Hepatocyte (in vitro differentiated cells): ENCODE data around the gene DNAJC12. TPM values are rescaled to one million over a fixed set of nuclear protein-coding genes. Genes with fewer than 3 reads are reported as not detected.

Source experiments
- DNase-seq: peaks from one replicate; pipeline ENCODE4 v3.0.0-alpha.2; 2016; ENCODE audit warnings: low spot score
- H2AFZ ChIP-seq: fragments of 200-600 bp; sonication (generic); 2 replicates; pipeline ENCODE4 v1.6.0; 2016; ENCODE audit warnings: antibody characterized with exemption, mild to moderate bottlenecking
- H3K27ac ChIP-seq: fragments of 200-600 bp; sonication (generic); 2 replicates; pipeline ENCODE4 v1.5.1; 2016; ENCODE audit warnings: mild to moderate bottlenecking
- H3K27me3 ChIP-seq: fragments of 200-600 bp; sonication (generic); 2 replicates; pipeline ENCODE4 v1.6.1; 2016
- H3K36me3 ChIP-seq: fragments of 200-600 bp; sonication (generic); replicated peaks from 2 replicates; pipeline ENCODE4 v1.5.1; 2016; ENCODE audit warnings: low read depth; ENCODE audit not compliant: insufficient read depth
- H3K4me1 ChIP-seq: fragments of 200-600 bp; sonication (generic); 2 replicates; pipeline ENCODE4 v1.5.1; 2016; ENCODE audit warnings: mild to moderate bottlenecking, moderate library complexity; ENCODE audit not compliant: insufficient read depth
- H3K4me2 ChIP-seq: fragments of 200-600 bp; sonication (generic); 2 replicates; pipeline ENCODE4 v1.6.0; 2016
- H3K4me3 ChIP-seq: fragments of 200-600 bp; sonication (generic); 2 replicates; pipeline ENCODE4 v1.5.1; 2016; ENCODE audit warnings: mild to moderate bottlenecking
- H3K79me2 ChIP-seq: fragments of 200-600 bp; sonication (generic); 2 replicates; pipeline ENCODE4 v1.6.0; 2017; ENCODE audit warnings: mild to moderate bottlenecking
- H3K9me2 ChIP-seq: fragments of 200-600 bp; sonication (generic); replicated peaks from 2 replicates; pipeline ENCODE4 v1.6.0; 2017; ENCODE audit warnings: mild to moderate bottlenecking; ENCODE audit not compliant: insufficient read depth
- H3K9me3 ChIP-seq: fragments of 200-600 bp; sonication (generic); 2 replicates; pipeline ENCODE4 v1.5.1; 2016; ENCODE audit warnings: low read depth, mild to moderate bottlenecking
- H4K20me1 ChIP-seq: fragments of 200-600 bp; sonication (generic); 2 replicates; pipeline ENCODE4 v1.6.0; 2016; ENCODE audit warnings: mild to moderate bottlenecking; ENCODE audit not compliant: insufficient read depth, poor library complexity, severe bottlenecking
- CTCF ChIP-seq: fragments of 200-600 bp; sonication (generic); IDR thresholded peaks from 2 replicates; pipeline ENCODE4 v1.5.1; 2016; ENCODE audit warnings: antibody characterized with exemption, mild to moderate bottlenecking; ENCODE audit not compliant: poor library complexity
- EZH2 ChIP-seq: fragments of 200-600 bp; sonication (generic); IDR thresholded peaks from 2 replicates; pipeline ENCODE4 v1.6.1; 2016; ENCODE audit warnings: antibody characterized with exemption, mild to moderate bottlenecking, borderline replicate concordance
- EZH2phosphoT487 ChIP-seq: fragments of 200-600 bp; sonication (generic); IDR thresholded peaks from one replicate; pipeline ENCODE4 v1.6.1; 2018; ENCODE audit warnings: antibody characterized with exemption, mild to moderate bottlenecking, low read depth, moderate library complexity; ENCODE audit not compliant: unreplicated experiment, severe bottlenecking
- WGBS: methylation state at CpG from one replicate; pipeline ENCODE4 v1.1.6; 2016; ENCODE audit warnings: low lambda C conversion rate; ENCODE audit errors: missing lambda C conversion rate; 5-methylcytosine and 5-hydroxymethylcytosine counted together
- polyA plus RNA-seq: library from polyadenylated mRNA; unstranded; fragments of >200 nt; fragmentation: Nextera tagmentation; extraction: Ambion mirVana; gene quantifications from 2 replicates; pipeline ENCODE4 v1.2.1, GENCODE V29; 2016
- total RNA-seq: library from RNA; depleted of rRNA; stranded (reverse); fragments of >200 nt; gene quantifications from 2 replicates; pipeline ENCODE4 v1.2.3, GENCODE V29; 2014

Gene DNAJC12
- total and polyA plus RNA-seq, 2 experiments from 2014 or later: 6.2 to 16.7 TPM

- TF ChIP-seq CTCF (no peak), EZH2phosphoT487 (no peak), EZH2 (no peak)
- WGBS: 81% methylated on average over 3 of the region's 3 CpGs
- H4K20me1 ChIP-seq: no peaks in the 10 kb centered on the region
Measured at GRCh38 chr10:67819768-67820204, 18.2 kb downstream of the DNAJC12 start.

GRCh38 chr10:67818323-67818722, 19.7 kb downstream of the DNAJC12 start:
- no peaks in the 10 kb centered on the region for H3K79me2 ChIP-seq
- H3K4me3 ChIP-seq: no peak overlapping the region
- peak; percentile 57 for DNase-seq
- peaks cover 3% of the 10 kb centered on the region for H3K4me1 ChIP-seq
- TF ChIP-seq EZH2 (no peak), EZH2phosphoT487 (no peak), CTCF (no peak)
- no peak overlapping the region for H2AFZ ChIP-seq
- 78% methylated on average over 3 of the region's 3 CpGs for WGBS
- H3K27me3 ChIP-seq: no peaks in the 10 kb centered on the region
- no peak overlapping the region for H3K4me2 ChIP-seq
- H3K36me3 ChIP-seq: no peaks in the 10 kb centered on the region
- no peaks in the 10 kb centered on the region for H3K9me2 ChIP-seq
- H3K9me3 ChIP-seq: no peaks in the 10 kb centered on the region
- H4K20me1 ChIP-seq: no peaks in the 10 kb centered on the region
- H3K27ac ChIP-seq: peak overlapping the region; percentile 55

More at GRCh38 chr10:67819768-67820204, 18.2 kb downstream of the DNAJC12 start:
- H3K4me3 ChIP-seq: no peak overlapping the region
- no peaks in the 10 kb centered on the region for H3K27me3 ChIP-seq
- peaks cover 3% of the 10 kb centered on the region for H3K4me1 ChIP-seq
- H3K4me2 ChIP-seq: no peak overlapping the region
- no peaks in the 10 kb centered on the region for H3K36me3 ChIP-seq
- H3K27ac ChIP-seq: peak overlapping the region; percentile 70
- H2AFZ ChIP-seq: no peak overlapping the region
- H3K79me2 ChIP-seq: no peaks in the 10 kb centered on the region
- H3K9me2 ChIP-seq: no peaks in the 10 kb centered on the region
- DNase-seq: peak; percentile 64
- no peaks in the 10 kb centered on the region for H3K9me3 ChIP-seq

GRCh38 chr10:67816719-67817118, 21.3 kb downstream of the DNAJC12 start:
- Histone ChIP-seq H3K9me3 (no peaks in the 10 kb centered on the region), H3K4me3 (no peak overlapping the region), H2AFZ (no peak overlapping the region), H3K36me3 (no peaks in the 10 kb centered on the region), H3K27ac (peak overlapping the region; percentile 20), H3K4me2 (no peak overlapping the region), H4K20me1 (no peaks in the 10 kb centered on the region), H3K27me3 (no peaks in the 10 kb centered on the region), H3K4me1 (peaks cover 3% of the 10 kb centered on the region), H3K9me2 (no peaks in the 10 kb centered on the region), H3K79me2 (no peaks in the 10 kb centered on the region)
- TF ChIP-seq EZH2 (no peak), EZH2phosphoT487 (no peak), CTCF (no peak)
- DNase-seq: no peak
- 68% methylated on average over 4 of the region's 4 CpGs for WGBS

GRCh38 chr10:67815571-67816059, 22.4 kb downstream of the DNAJC12 start:
- 76% methylated on average over 4 of the region's 4 CpGs for WGBS
- DNase-seq: peak; percentile 11
- no peaks in the 10 kb centered on the region for H3K36me3 ChIP-seq
- no peak for TF ChIP-seq EZH2phosphoT487
- no peak for TF ChIP-seq EZH2
- no peak for TF ChIP-seq CTCF
- no peak overlapping the region for H3K27ac ChIP-seq
- peaks cover 3% of the 10 kb centered on the region for H3K4me1 ChIP-seq
- no peak overlapping the region for H2AFZ ChIP-seq
- H3K27me3 ChIP-seq: no peaks in the 10 kb centered on the region
- no peak overlapping the region for H3K4me2 ChIP-seq
- H3K4me3 ChIP-seq: no peak overlapping the region
- no peaks in the 10 kb centered on the region for H3K79me2 ChIP-seq
- H3K9me2 ChIP-seq: no peaks in the 10 kb centered on the region
- H4K20me1 ChIP-seq: no peaks in the 10 kb centered on the region
- no peaks in the 10 kb centered on the region for H3K9me3 ChIP-seq
